GM18861 (cell line): ENCODE measurements around the gene ASAP3.

Experiments
- ATAC-seq: cut with Tn5 transposase; IDR thresholded peaks from one replicate; pipeline ENCODE4 v1.9.1; 2021; ENCODE audit not compliant: unreplicated experiment

ASAP3 gene

DNA sequence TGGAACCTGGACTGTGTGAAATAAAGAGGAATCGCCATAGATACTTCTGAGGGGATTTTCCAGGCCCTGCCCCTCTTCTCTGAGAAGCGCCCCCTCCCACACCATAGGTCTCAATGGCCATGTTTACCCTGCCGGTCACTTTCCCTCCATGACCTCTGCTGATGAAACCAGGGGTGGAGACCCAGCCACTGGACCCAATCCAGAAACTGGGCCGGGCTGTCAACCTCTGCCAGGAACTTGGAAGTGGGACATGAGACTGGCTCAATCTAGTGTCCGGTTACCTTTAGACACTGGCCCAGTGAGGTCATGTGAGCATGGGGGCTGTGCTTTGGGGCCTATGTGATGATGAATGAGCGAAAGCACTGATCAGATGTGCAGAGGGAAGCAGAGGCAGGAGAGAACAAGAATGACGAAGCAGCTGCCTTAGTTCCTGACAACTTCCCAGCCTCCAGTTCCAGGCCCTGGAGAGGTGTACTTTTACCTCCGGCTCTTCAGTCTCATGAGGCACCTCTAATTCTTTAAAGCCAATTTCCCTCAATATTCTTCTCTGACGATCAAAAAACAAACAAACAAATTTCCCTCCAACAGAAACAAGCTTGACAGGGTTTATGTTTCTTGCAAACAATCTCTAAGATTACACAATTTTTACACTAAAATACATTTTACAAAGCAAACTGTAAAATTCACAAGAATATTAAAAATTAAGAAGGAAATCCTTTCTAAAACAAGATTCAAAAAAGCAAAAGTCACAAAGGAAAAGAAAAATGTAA lies 4.9 kb downstream of the ASAP3 start:
- no peak for ATAC-seq

DNA sequence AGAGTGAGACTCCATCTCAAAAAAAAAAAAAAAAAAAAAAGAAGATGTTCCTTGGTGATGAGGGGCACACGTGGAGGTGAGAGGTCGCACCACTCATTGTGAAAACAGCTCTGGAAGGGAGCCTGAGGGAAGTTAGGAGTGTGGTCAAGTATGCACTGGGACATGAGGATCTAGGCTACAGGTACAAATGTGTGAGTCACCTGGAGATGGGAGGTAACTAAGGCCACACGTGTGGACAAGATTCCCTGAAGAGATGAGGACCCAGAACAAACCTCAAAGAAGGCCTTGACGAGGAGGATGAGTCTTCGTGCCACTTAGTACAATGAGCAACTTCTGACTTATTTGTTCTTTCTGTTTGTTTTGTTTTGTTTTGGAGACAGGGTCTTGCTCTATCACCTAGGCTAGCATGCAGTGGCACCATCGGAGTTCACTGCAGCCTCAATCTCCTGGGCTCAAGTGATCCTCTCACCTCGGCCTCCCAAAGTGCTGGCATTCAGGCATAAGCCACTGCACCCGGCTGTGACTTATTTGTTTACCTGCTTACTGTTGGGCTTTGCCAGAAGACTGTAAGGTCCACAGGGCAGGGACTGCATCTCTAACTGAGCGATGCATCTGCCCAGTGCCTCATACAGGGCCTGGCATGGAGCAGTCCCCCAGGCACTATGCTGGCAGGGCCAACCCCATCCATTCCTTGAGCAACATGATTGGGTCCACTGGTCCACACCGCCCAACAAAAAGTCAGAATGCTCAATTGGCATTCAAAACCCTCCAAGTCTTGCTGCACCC lies 6.4 kb downstream of the ASAP3 start:
- ATAC-seq: no peak

DNA sequence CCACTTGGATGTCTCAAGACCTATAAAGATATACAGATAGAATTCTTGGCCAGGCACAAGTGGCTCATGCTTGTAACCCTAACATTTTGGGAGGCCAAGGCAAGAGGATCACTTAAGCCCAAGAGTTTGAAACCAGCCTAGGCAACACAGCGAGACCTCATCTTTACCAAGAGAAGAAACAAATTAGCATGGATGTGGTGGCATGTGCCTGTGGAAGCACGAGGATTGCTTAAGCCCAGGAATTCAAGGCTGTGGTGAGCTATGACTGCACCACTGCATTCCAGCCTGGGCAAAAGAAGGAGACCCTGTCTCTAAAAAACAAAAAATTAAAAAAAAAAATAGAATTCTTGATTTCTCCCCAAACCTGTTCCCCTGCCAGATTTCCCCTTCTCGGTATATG lies 8.3 kb downstream of the ASAP3 start:
- no peak for ATAC-seq

DNA sequence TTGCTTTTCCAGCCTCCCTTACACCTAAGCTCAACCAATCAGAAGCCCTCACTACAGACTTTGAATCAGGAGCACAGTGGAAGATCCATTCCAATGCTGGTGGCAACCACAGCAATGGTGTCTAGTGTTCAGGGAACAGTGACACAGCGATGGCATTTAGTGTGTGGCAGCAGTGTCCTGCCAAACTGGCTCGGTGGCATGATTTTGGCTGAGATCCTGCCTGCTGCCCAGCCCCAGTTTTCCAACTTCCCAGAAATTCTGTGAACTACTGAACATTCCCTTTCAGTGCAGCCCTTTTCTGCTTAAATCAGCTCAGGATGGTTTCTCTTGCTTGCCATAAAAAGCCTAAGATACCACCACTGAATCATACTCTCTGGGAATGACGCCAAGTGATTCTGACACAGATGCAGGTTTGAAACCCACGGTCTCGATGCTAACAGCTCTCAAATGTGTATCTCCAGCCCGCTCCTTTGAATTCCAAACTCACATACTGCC lies 8.8 kb downstream of the ASAP3 start:
- ATAC-seq: no peak

DNA sequence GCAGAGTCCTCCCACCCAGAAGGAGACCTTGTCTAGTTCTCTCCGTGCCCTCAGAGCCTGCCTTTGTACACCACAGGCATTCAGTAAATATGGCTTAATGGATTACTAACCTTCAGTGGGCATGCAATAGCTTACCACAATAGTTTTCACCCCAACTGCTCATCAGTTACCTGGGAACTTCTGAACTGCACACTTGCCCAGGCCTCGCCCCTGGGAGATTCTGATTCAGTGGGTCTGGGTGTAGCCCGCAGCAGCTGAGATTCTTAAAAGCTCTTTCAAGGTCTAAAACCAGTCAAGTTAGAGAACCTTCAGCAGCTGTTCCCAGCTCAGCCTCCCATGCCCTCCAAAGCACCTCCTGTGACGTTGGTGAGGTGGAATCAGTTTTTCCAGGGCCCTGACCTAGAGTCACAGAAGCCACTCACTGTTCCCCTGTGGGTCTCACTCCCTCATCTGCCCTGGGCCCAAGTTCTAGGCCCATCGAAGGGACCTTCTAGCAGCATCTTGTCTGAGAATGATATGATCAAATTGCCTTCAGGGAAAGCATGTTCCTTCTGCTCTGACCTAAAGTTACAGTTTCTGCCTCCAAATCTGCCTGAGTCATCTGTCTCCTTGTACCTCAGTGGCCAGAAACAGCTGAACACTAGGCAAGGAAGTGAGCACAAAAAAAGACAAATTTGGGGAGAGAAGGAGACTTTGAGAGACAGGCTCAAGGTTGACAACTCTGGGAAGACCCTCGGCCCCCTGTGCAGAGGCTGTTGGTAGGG lies 10.8 kb downstream of the ASAP3 start:
- ATAC-seq: no peak

DNA sequence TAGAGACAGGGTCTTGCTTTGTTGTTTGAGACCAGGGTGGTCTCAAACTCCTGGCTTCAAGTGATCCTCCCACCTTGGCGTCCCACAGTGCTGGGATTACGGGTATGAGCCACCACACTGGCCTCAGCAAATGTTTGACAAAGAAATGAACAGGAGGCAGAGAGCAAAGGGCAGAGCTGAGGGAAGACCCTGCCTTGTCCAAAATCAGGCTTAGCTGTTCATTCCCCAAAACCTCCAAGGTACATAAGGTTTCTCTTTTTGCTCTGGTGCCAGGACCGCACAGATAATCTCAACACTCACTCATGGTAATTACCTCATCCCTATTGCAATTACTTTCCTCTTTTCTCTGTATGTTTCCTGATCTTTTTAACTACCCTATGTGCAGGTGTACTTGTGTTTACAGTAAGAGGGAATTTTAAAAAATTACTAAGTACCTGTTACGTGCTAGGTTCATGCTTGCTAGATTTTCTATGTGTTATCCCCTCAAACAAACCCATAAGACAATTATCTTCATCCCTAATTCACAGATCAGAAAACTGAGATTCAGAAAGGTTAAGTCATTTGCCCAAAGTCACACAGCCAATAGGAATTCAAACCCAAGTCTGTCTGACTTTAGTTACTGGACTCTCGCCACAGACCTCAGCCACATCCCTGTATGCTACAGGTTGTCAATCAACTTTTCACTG lies 11.5 kb downstream of the ASAP3 start:
- ATAC-seq: no peak

DNA sequence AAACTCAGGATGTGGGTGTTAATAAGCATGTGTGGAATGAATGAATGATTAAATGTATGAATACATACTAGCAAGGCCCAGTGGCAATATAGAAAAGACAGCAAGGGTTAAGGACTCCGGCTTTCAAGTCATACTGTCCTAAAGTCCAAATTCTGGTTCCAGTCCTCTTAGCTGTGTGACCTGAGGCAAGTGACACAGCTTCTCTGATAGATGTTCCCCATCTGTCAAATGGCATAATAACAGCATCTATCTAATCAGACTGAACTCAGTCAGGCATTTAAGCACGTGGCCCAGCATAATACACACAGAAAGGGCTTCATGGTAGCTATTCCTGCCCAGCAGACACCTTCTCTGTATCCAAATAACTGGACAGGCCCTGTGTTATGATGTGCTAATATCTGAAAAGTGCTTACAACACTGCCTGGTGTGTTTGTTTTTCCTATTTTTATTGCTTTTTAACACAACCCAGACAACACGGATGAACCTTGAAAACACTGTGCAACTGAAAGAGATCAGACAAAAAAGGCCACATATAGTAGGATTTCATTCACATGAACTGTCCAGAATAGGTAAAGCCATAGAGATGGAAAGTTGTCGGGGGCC lies 12.4 kb downstream of the ASAP3 start:
- ATAC-seq: no peak

DNA sequence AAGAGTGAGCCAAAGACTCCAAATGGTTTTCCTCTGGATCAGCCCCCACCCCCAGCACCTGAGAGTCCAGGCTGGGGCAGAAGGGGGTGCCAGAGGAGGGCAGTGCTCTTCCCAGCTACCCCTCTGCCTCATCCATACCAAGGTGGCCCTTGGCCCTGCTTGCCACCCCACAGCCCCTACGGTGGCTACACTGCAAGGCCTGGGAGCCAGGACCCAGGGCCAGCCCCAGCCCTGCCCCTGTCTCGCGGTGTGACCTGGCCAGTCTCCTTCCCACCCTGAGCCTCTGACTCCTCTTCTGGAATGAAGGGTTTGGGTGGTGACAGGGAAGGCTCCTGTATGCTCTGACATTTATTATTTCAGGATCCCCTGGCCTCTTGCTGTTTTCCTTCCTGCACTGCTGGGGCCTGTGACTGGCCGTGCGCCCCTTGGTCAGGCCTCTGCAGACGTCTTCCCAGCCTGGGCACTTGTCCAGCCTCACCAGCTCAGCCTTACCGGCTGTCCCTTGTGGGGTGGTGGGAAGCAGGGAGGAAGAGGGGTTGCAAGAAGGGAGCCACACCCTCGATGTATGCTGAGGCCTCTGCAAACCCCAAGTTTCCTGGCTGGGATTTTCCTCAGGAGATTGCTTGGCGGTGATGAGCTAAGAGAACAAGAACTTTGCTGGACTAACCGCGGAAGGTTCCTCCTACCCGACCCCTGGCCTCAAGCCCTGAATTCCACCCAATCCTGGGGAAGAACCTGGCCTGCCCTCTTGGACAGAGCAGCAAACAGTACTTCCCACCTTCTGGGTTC lies 13.5 kb downstream of the ASAP3 start:
- ATAC-seq: no peak

DNA sequence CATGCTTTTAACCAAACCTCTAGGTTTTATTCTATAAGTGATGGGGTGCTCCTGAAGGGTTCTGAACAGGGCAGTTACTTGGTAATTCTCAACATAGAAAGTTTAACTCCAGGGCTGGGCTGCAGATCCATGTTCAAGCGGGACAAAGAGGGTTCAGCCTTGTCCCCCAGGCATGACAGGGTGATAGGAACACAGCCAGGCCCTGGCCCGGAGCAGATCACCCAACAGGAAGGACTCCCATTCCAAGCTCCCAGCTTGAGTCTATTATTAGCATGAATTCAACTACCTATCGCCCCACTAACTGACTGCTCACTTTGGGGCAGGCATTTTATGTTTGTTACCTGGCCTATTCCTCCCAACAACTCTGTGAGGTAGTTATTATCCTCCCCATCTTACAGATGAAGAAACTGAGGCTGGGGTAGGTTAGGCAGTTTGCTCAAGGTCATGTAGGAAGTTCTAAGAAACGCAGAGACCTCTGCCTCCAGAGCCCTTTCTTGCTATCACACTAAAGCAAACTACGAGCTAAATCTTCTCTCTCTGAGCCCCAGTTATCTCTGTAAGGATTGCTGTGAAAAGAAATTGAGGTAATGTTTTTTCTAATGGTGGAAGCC lies 14.5 kb downstream of the ASAP3 start:
- ATAC-seq: no peak

DNA sequence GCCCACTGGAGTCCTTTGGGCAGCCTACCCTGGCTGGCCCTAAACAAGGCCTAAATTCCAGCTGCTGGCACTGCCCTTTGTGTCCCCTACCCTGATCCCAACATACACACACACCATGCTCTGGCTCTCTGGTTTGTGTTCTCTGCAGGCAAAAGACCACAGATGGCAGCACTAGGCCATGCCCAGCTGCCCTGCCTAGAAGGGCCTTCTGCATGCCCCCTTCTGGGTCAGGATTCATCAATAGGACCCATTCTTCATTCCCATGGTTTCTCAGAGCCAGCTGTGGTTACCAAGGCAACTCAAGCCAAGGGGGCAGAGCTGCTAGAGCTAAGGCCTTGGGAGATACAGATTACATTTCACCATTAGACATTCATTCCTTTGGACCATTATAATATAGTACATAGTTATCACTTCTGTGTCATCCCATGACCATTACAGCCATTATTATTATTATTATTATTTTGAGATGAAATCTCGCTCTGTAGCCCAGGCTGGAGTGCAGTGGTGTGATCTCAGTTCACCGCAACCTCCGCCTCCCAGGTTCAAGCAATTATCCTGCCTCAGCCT lies 17.5 kb downstream of the ASAP3 start:
- ATAC-seq: no peak

DNA sequence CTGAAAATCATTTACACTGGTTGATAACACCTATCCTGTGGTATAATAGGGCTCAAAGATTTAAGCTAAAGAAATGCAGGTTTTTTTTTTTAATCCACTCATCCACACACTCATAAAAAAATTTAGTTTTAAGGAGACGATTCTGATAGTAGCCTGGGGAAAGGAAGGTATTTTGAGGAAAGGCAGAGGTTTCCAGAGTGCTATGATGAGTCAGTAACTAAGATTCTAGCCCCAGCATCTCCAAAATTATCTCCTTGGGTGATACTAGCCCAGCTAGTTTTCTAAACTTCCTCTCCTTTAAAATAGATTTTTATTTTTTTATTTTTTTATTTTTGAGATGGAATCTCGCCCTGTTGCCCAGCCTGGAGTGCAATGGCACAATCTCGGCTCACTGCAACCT lies 20.7 kb downstream of the ASAP3 start:
- no peak for ATAC-seq

DNA sequence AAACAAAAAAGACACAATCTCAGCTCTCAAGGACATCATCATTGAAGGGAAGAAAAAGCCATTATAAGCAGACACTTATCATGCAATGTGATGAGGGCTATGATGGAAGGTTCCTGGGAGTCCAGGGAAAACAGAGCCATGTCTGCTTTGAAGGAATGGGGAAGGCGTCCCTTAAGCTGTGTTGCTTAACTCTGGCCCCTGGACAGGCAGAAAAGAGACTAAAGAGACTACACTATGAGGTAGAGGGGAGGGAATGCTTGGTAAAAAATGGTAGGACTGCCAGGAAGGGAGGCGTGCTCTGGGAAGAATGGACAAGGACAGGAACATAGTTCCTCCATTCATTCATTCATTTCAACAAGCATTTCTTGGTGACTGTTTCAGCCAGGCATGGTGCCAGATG lies 21.2 kb downstream of the ASAP3 start:
- no peak for ATAC-seq

DNA sequence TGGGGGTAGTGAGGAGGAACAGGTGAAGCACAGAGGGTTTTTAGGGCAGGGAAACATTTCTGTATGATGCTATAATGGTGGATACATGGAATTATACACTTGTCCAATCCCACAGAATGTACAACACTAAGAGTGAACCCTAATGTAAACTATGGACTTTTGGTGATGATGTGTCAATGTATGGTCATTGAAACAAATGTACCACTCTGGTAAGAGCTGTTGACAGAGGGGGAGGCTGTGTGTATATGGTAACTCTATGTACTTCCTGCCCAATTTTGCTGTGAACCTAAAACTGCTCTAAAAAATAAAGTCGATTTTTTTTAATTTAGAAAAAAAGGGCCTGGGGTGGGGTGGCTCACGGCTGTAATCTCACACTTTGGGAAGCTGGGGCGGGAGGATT lies 22.9 kb downstream of the ASAP3 start:
- no peak for ATAC-seq

DNA sequence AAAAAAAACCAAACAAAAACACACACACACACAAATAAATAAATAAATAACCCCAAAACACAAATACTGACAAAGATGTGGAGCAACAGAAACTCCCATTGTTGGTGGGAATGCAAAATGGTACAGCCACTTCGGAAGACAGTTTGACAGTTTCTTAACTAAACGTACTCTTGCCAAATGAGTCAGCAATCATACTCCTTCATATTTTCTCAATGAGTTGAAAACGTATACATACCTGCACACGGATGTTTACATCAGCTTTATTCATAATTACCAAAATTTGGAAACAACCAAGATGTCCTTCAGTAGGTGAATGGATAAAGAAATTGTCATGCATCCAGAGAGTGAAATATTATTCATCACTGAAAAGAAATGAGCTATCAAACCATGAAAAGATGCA lies 23.5 kb downstream of the ASAP3 start:
- ATAC-seq: no peak

DNA sequence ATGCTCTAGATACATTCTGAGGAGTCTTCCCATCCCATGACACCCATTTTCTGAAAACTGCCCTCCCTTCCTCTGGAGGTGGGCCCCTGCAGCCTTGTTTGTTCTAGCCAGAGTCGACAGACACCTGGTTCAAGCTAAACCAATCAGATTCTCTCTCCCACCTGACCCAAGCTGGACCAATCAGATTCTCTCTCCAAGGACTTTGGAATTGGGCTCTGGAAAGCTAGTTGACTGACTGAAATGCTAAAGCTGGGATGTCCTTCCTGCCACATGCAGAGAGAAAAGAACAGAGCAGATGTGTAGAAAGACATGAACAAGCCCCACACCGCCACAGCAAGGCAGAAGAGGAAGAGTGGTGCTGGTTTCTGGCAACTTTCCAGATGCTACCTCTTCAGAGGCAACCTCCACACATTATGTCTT lies 24.6 kb downstream of the ASAP3 start:
- no peak for ATAC-seq

DNA sequence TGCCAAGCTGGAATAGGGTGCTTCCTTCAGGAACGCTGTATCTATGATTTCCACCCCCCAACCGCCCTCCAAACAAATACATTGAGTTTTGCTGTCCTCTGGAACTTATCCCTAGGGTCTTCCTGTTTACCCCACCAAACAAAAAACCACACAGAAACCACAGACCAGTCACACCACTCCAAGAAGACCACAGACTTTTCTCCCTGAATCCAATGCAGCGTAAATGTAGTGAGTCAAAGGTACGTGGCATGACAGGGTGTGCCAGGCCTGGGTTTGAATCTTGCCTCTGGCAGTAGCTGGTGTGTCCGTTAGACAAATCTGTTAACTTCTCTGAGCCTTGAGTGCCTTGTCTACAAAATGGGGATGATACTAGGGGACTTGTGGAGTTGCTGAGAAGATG lies 27.8 kb downstream of the ASAP3 start:
- ATAC-seq: no peak

DNA sequence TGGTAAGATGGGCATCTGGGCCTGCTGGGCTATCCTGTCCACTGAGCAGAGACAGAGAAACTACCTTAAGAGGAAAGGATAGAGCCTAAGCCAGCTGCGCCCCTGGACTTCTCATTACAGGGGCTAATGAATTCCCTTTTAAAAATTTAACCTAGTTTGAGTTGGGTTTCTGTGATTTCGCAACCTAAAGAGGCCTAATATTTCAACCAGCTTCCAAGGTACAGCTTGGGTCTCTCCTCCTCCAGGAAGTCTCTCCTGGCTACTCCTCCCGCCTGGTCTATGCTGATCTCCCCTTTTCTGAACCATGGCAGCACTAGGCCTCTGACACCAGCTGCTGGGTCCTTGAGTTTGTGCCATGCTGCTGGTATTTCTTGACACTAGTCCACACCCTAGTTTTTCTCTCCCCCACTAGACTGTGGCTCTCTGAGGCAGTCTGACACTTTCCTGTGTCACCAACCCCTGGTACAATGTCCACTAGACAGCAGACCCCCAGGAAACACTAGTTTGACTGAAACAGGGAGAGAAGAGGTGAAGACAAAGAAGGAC lies 30.5 kb downstream of the ASAP3 start:
- no peak for ATAC-seq

DNA sequence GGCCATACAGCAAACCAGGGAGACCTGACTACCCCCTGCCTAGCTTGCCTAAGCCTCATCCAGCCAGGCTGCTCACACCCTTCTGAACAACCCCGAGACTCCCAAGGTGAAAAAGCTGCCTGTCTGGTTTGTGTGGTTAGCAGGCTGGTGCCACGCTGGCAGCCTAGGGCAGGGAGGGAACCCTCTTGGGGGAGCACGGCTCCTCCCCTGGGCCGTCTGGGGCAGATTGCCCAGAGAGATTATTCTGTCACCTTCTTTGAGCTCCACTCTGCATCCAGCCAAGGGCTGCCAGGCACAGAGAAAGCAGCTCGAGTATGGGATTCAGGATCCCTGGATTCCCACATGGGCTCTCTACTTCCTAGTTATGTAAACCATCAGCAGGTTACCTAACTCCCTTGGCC lies 32.0 kb downstream of the ASAP3 start:
- ATAC-seq: no peak

DNA sequence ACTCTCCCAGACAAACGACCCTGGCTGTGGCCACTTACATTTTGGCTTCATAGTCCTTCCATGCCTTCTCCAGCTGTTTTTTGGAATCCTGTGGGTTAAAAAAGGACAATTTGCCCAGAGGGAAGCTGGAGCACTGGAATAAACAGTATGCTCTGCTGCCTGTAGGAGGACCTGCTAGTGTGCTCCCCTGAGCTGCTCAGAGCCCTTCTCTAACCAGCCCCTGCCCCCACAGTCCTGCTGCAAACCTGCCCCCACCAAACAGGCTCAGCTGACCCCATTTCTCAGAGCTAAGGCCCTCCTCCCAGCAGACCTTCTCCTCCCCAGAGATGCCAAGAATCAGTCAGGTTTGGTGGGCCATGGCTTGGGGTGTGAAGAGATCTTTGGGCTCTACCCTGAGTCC lies 32.5 kb downstream of the ASAP3 start:
- no peak for ATAC-seq
